Nephron progenitor cell (in vitro differentiated cells): Measurements from ENCODE around the gene SMC1B.

Experiments
- DNase-seq: peaks from one replicate; pipeline ENCODE4 v3.0.0; 2021
- H3K27ac Mint-ChIP-seq: 2 replicates; pipeline ENCODE4 v1.8.0; 2021; ENCODE audit warnings: mild to moderate bottlenecking, moderate library complexity, mixed read lengths
- H3K27me3 Mint-ChIP-seq: 2 replicates; pipeline ENCODE4 v1.8.0; 2021; ENCODE audit warnings: mild to moderate bottlenecking, low read depth, mixed read lengths; ENCODE audit not compliant: poor library complexity
- H3K36me3 Mint-ChIP-seq: 2 replicates; pipeline ENCODE4 v1.8.0; 2021; ENCODE audit warnings: low read depth, mixed read lengths
- H3K4me1 Mint-ChIP-seq: 2 replicates; pipeline ENCODE4 v1.8.0; 2021; ENCODE audit warnings: mixed read lengths
- H3K4me3 Mint-ChIP-seq: 2 replicates; pipeline ENCODE4 v1.8.0; 2021; ENCODE audit warnings: mild to moderate bottlenecking, moderate library complexity, mixed read lengths
- H3K9me3 Mint-ChIP-seq: 2 replicates; pipeline ENCODE4 v1.8.0; 2021; ENCODE audit warnings: mild to moderate bottlenecking, moderate library complexity, mixed read lengths
- TF ChIP-seq, protein P1 (sequence below): fragments of 200-600 bp; sonication (generic); IDR thresholded peaks from 2 replicates; pipeline ENCODE4 v1.5.0; 2021; ENCODE audit warnings: antibody characterized with exemption

The SMC1B gene

DNA sequence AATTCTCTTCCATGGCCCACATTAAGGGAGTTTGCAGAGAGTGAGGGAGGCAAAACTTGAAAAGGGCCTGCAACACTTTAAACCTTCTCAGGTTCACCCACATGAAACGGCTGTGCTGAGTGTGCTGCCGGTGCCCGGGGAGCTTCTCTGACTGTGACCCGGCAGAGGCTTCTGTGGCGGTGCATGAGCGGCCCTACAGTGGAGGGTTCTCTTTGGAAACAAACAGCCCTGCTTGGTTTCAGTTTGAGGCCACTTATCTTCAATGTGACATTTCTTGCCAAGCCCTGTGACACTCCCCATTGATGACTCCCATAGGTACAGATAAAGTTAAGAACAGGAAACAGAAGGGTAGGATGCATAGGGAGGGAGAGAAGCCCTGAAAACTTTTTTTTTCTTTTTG lies 71.9 kb downstream of the SMC1B start:
- H3K27ac Mint-ChIP-seq: peak overlapping the region; percentile 91
- peaks cover 5% of the 10 kb centered on the region for H3K27me3 Mint-ChIP-seq
- H3K4me3 Mint-ChIP-seq: no peak overlapping the region
- TF ChIP-seq, protein P1, sequence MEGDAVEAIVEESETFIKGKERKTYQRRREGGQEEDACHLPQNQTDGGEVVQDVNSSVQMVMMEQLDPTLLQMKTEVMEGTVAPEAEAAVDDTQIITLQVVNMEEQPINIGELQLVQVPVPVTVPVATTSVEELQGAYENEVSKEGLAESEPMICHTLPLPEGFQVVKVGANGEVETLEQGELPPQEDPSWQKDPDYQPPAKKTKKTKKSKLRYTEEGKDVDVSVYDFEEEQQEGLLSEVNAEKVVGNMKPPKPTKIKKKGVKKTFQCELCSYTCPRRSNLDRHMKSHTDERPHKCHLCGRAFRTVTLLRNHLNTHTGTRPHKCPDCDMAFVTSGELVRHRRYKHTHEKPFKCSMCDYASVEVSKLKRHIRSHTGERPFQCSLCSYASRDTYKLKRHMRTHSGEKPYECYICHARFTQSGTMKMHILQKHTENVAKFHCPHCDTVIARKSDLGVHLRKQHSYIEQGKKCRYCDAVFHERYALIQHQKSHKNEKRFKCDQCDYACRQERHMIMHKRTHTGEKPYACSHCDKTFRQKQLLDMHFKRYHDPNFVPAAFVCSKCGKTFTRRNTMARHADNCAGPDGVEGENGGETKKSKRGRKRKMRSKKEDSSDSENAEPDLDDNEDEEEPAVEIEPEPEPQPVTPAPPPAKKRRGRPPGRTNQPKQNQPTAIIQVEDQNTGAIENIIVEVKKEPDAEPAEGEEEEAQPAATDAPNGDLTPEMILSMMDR: no peak
- H3K9me3 Mint-ChIP-seq: no peaks in the 10 kb centered on the region
- DNase-seq: peak; percentile 12
- peaks cover 49% of the 10 kb centered on the region for H3K4me1 Mint-ChIP-seq
- H3K36me3 Mint-ChIP-seq: peaks cover 46% of the 10 kb centered on the region

DNA sequence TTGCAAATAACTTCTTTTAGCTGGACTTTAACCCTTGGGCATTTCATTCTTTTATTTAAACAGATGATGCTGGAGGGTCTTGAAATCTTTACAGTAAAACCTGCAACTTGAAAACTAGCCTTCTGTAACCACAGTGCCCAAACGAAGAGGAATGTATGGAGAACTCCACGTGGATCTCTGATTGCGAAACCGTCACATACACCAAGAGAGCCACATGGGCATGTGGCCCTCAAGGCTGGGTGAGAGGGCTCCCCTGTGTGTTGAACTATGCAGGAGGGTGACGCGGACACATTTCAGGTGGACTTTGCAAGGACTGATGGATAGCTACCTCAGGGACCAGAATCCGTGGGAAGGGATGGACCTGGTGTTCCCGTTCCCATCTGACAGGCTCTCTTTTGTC lies 73.1 kb downstream of the SMC1B start:
- Mint-ChIP-seq H3K4me3 (no peak overlapping the region), H3K27me3 (peaks cover 5% of the 10 kb centered on the region), H3K4me1 (peaks cover 55% of the 10 kb centered on the region), H3K9me3 (no peaks in the 10 kb centered on the region), H3K27ac (no peak overlapping the region), H3K36me3 (peaks cover 48% of the 10 kb centered on the region)
- DNase-seq: no peak
- TF ChIP-seq, protein P1: no peak

DNA sequence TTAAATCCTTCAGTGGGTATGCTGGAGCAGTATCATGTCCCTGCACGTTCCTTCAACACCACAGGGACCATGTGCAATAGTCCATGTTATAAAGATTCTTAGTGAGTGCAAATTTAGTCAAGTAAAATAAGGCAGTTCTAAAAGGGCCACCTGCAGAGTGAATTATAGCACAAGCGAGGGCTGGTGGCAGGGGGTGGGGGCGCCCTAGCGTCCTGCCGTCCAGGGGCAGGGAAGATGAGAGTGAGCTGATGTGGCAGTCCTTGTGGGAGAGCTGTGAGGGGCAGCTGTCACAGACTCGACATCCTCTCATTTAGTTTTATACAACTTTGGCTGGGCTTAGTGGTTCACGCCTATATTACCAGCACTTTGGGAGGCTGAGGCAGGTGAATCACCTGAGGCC lies 74.6 kb downstream of the SMC1B start:
- H3K4me3 Mint-ChIP-seq: no peak overlapping the region
- H3K4me1 Mint-ChIP-seq: peaks cover 46% of the 10 kb centered on the region
- H3K36me3 Mint-ChIP-seq: peaks cover 50% of the 10 kb centered on the region
- no peak for DNase-seq
- TF ChIP-seq, protein P1: no peak
- H3K27me3 Mint-ChIP-seq: peaks cover 9% of the 10 kb centered on the region
- H3K9me3 Mint-ChIP-seq: no peaks in the 10 kb centered on the region
- no peak overlapping the region for H3K27ac Mint-ChIP-seq

DNA sequence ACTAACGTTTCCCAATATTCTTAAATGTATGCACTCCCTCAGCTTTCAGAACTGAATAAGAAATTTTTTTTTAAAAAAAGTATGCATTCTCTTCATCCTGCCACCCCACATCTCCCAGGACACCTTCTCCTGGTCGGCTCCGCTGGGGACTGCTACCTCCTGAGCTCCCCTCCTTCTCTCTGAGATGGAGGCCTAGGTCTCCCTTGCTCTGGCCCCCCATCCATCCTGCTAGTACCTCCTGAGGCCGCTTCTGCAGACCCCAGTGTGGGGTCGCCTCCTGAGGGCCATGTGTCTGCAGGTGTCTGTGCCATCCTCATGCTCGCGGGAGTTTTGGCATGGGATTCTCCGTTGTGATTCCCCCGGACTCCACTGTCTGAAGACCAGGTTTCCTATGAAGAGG lies 75.9 kb downstream of the SMC1B start:
- DNase-seq: no peak
- peaks cover 46% of the 10 kb centered on the region for H3K4me1 Mint-ChIP-seq
- no peaks in the 10 kb centered on the region for H3K9me3 Mint-ChIP-seq
- TF ChIP-seq, protein P1: no peak
- peaks cover 55% of the 10 kb centered on the region for H3K36me3 Mint-ChIP-seq
- no peak overlapping the region for H3K27ac Mint-ChIP-seq
- H3K27me3 Mint-ChIP-seq: peaks cover 9% of the 10 kb centered on the region
- H3K4me3 Mint-ChIP-seq: no peak overlapping the region

DNA sequence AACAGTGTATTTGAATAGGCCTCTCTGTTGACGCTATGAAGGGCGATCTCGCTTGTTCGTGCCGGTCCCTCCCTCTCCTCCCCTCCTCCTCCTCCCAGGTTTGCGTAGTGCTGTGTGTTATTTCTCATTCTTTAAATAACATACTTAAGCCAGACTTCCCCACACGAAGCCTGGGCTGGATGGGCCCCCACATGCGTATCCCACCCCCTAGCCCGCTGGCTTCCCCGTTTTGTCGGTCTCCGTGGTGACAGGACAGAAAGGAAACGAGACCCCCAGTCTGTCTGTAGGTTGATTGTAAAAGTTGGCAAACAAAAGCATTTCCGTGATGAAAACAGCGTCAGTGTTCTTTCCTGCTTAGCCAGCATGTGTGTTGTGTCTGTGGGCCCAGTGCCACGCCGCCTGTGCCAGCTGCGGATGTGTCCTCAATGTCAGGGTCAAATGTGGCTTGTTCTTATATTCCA lies 76.4 kb downstream of the SMC1B start:
- H3K27me3 Mint-ChIP-seq: peaks cover 9% of the 10 kb centered on the region
- peak overlapping the region; percentile 84 for H3K27ac Mint-ChIP-seq

More for the DNA sequence above, 76.4 kb downstream of the SMC1B start:
- DNase-seq: no peak
- Mint-ChIP-seq H3K9me3 (no peaks in the 10 kb centered on the region), H3K4me1 (peaks cover 46% of the 10 kb centered on the region), H3K36me3 (peaks cover 55% of the 10 kb centered on the region), H3K4me3 (no peak overlapping the region)
- TF ChIP-seq, protein P1: no peak
